Measurements from ENCODE around the gene STAG1.
"Not testable (repeated sequence)": the region's sequence is repeated elsewhere in the genome, so short reads cannot be mapped to it uniquely, and the experiment has no call there.

Gene STAG1

GRCh38 chr3:136752172-136752421 is at the start of gene STAG1:
STAG1 (minus strand) TSS chr3:136752378; CDS start chr3:136630898, 121,480 bp downstream.
- no peak for DNase-seq (ENCODE audit: low read depth, low spot score)

GRCh38 chr3:136801146-136801545 is 49.0 kb upstream of the STAG1 start:
- not testable (repeated sequence) for DNase-seq (ENCODE audit: low read depth, low spot score)

- no peak for DNase-seq (ENCODE audit: low read depth, low spot score)
These were observed 40.6 kb upstream of the STAG1 start for GRCh38 chr3:136792556-136793330.

GRCh38 chr3:136790786-136791185 is 38.6 kb upstream of the STAG1 start:
- no peak for DNase-seq (ENCODE audit: low read depth, low spot score)

- DNase-seq (ENCODE audit: low read depth, low spot score): no peak
These were observed 37.8 kb upstream of the STAG1 start for GRCh38 chr3:136789976-136790375.

GRCh38 chr3:136788154-136788553 is 36.0 kb upstream of the STAG1 start:
- no peak for DNase-seq (ENCODE audit: low read depth, low spot score)

GRCh38 chr3:136787349-136787748 is 35.2 kb upstream of the STAG1 start:
- DNase-seq (ENCODE audit: low read depth, low spot score): peak; percentile 58

- DNase-seq (ENCODE audit: low read depth, low spot score): peak; percentile 26
These were observed 31.6 kb upstream of the STAG1 start for GRCh38 chr3:136783708-136784191.

GRCh38 chr3:136780741-136781140 is 28.6 kb upstream of the STAG1 start:
- DNase-seq (ENCODE audit: low read depth, low spot score): no peak

- DNase-seq (ENCODE audit: low read depth, low spot score): no peak
These were observed 26.7 kb upstream of the STAG1 start for GRCh38 chr3:136778865-136779264.

GRCh38 chr3:136772709-136773108 is 20.5 kb upstream of the STAG1 start:
- DNase-seq (ENCODE audit: low read depth, low spot score): no peak

GRCh38 chr3:136758160-136759102 is 6.3 kb upstream of the STAG1 start:
- DNase-seq (ENCODE audit: low read depth, low spot score): not testable (repeated sequence)

GRCh38 chr3:136755192-136755591 is 3.0 kb upstream of the STAG1 start:
- no peak for DNase-seq (ENCODE audit: low read depth, low spot score)

- DNase-seq (ENCODE audit: low read depth, low spot score): no peak
These were observed 1.3 kb upstream of the STAG1 start for GRCh38 chr3:136753326-136753939.

- peak; percentile 97 for DNase-seq (ENCODE audit: low read depth, low spot score)
These were observed 496 bp upstream of the STAG1 start for GRCh38 chr3:136752422-136753325.

GRCh38 chr3:136751316-136752171 is 634 bp downstream of the STAG1 start:
- DNase-seq (ENCODE audit: low read depth, low spot score): no peak

GRCh38 chr3:136750897-136751315 is 1.3 kb downstream of the STAG1 start:
- no peak for DNase-seq (ENCODE audit: low read depth, low spot score)

- DNase-seq (ENCODE audit: low read depth, low spot score): no peak
These were observed 1.8 kb downstream of the STAG1 start for GRCh38 chr3:136750209-136750896.

- DNase-seq (ENCODE audit: low read depth, low spot score): not testable (repeated sequence)
These were observed 2.6 kb downstream of the STAG1 start for GRCh38 chr3:136749602-136750001.

- DNase-seq (ENCODE audit: low read depth, low spot score): no peak
These were observed 3.1 kb downstream of the STAG1 start for GRCh38 chr3:136749091-136749490.

Measured in smooth muscle cell of the brain vasculature (primary cell).